Dermis blood vessel endothelial cell (primary cell): ENCODE data around the gene FRMD3. TPM values are rescaled to one million over a fixed set of nuclear protein-coding genes. Genes with fewer than 3 reads are reported as not detected.
A peak's percentile ranks its signal among the peaks of the same experiment; 100 is the strongest.
"Not testable (repeated sequence)": the region's sequence is repeated elsewhere in the genome, so short reads cannot be mapped to it uniquely, and the experiment has no call there.

Source experiments
- DNase-seq: peaks from one replicate; pipeline ENCODE4 v3.0.0; 2010
- total RNA-seq: library from RNA; depleted of rRNA; stranded (reverse); fragments of >200 nt; gene quantifications from 2 replicates; pipeline ENCODE4 v1.2.3, GENCODE V29; 2014

FRMD3 gene
- total RNA-seq, 1 donor from 2014 or later: 6.1 TPM

GRCh38 chr9:83521411-83521810 lies 16.8 kb downstream of the FRMD3 start:
- no peak for DNase-seq

GRCh38 chr9:83521011-83521410 lies 17.2 kb downstream of the FRMD3 start:
- no peak for DNase-seq

DNA sequence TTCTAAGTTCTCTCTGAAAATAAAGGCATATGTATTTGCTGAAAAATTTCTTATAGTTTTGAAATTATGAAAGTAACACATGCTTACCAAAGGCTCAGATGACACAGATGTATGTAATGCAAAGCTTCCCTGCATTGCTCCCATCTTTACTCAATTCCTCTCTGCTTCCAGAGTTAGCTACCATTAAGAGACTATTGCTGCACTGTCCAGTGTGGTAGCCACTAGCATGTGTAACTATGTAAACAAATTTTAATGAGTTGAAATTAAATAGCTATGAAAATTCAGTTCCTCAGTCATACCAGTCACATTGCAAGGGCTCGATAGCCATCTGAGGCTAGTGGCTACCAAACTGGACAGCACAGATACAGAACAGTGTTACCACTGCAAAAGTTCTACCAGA lies 17.9 kb downstream of the FRMD3 start:
- DNase-seq: no peak

DNA sequence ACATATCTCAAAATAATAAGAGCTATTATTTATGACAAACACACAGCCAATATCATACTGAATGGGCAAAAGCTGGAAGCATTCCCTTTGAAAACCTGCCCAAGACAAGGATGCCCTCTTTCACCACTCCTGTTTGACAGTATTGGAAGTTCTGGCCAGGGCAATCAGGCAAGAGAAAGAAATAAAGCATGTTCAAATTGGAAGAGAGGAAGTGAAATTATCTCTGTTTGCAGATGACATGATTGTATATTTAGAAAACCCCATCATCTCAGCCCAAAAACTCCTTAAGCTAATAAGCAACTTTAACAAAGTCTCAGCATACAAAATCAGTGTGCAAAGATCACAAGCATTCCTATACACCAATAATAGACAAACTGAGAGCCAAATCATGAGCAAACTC lies 20.2 kb downstream of the FRMD3 start:
- not testable (repeated sequence) for DNase-seq

- no peak for DNase-seq
Observed at GRCh38 chr9:83514767-83515166, 23.4 kb downstream of the FRMD3 start.

DNA sequence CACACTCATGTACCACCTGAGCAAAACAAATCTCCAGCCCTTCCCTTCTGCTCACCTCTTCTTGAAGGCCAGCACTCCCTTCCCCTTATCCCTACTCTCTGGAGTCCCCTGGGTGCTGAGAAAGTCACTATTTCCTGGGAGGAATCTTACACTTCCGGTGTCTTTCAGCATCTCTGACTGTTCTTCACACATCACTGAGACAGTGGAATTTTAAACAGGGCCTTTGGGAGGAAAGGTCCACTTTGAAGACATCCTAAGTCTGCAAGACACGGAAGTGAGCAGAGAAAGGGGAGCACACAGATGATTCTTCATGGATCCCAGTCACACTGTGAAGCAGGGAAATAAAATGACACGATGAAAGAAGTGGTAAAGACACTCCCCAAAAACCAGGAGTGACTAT lies 25.6 kb downstream of the FRMD3 start:
- no peak for DNase-seq

GRCh38 chr9:83511051-83511450 lies 27.1 kb downstream of the FRMD3 start:
- peak; percentile 82 for DNase-seq

GRCh38 chr9:83509402-83509801 lies 28.8 kb downstream of the FRMD3 start:
- peak; percentile 3 for DNase-seq

DNA sequence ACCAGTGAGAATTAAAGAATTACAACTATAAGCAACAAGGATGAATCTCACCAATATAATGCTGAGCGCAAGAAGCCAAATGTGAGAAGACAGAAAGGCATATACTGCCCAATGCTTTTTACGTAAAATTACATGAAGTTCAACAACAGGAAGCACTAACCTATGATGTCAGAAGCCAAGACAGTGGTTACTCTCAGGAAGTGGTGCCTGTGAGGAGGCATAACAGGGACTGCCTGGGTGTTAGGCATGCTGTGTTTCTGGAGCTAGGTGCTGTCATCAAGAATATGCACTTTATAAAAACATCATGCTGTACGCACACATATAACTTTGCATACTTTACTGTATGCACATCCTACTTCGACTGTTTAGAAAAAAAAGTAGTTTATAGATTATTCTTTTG lies 30.1 kb downstream of the FRMD3 start:
- DNase-seq: peak; percentile 15

GRCh38 chr9:83505282-83505681 lies 32.9 kb downstream of the FRMD3 start:
- DNase-seq: no peak

- DNase-seq: no peak
Observed at GRCh38 chr9:83503866-83504265, 34.3 kb downstream of the FRMD3 start.

DNA sequence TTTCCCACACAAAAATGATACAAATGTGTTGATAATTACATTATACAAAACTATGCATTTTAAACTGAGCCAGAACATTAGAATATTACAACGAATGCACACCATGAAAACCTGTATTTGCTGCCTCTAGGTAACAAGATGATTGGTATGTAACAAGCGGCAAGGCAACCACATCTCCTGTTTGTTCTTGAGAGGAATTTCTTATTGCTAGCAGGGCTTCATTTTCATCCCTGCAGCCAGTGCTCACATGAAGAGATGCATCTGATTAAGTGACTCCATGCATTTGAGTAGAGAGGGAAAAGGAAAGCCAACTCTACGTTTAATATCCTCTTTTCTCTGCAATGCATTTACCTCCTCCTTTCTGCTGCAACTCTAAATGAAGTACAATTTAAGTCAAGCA lies 36.6 kb downstream of the FRMD3 start:
- DNase-seq: no peak

- DNase-seq: no peak
Observed at GRCh38 chr9:83497441-83497840, 40.8 kb downstream of the FRMD3 start.

- no peak for DNase-seq
Observed at GRCh38 chr9:83491995-83492394, 46.2 kb downstream of the FRMD3 start.

DNA sequence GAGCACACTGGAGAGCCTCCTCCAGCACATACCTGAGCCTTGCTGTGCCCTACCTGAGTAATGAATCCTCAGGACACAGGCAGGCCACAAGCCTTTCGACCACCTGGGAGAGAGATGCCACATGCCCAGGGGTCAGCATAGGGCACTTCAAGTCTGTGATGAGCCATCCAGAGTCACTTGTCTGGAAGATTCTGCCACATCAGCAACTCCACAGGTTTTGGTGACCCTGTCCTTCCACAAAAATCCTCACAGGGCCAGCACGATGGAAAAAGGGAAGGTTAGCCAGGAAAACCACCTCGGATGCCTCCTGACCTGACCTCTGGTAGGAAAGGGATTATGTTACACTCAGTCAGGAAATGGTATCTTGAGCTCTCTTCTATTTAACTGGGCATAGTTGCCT lies 46.8 kb downstream of the FRMD3 start:
- DNase-seq: no peak

DNA sequence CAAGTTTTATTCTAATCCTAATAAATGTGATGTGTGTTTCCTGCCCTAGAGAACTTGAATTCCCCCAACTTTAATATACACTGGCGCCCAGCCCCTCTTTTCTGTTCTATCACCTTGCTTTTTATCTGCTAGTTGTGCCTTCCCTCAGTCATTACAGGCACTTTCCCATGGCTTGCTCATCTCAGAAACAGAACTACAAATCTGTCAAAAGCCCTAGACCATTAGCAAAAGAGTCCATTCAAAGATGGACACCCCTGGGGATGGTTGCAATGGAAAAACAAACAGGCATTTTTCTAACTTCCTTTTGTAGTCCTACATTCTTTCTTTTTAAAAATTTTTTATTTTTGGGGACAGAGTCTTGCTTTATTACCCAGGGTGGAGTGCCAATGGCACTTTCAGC lies 48.2 kb downstream of the FRMD3 start:
- DNase-seq: no peak

DNA sequence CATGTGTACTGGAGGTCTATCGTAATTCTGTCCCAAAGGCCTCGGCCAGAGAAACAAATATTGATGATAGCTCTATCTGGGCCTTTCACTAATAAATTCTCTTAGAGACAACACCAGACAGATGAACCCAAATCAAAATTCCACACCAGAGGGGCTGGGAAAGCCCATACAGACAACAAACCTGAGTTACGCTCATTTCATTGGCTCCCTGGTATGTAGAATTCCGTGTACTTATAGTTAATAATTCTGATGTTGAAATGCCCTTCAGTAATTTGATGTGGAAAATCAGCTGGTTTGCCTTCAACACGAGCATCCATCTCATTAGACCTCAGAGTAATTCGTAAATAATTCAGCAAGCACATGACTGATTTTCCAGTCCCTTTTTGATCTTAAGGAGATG lies 53.2 kb downstream of the FRMD3 start:
- DNase-seq: no peak

- no peak for DNase-seq
Observed at GRCh38 chr9:83483223-83483622, 55.0 kb downstream of the FRMD3 start.

DNA sequence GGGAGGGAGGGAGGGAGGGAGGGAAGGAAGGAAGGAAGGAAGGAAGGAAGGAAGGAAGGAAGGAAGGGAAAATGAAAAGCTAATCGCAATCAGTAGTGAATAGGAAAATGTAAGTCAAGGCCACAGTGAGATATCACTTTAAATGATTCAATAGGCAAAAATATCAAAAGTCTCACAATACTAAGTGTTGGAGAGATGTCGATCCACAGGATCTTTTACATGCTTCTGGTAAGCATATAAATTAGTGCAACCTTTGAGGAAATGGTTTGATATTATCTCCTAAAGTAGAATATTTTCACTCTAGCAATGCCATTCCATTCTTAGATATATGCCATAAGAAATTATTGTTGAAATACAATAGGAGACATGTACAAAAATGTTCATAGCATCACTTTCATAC lies 58.4 kb downstream of the FRMD3 start:
- no peak for DNase-seq

DNA sequence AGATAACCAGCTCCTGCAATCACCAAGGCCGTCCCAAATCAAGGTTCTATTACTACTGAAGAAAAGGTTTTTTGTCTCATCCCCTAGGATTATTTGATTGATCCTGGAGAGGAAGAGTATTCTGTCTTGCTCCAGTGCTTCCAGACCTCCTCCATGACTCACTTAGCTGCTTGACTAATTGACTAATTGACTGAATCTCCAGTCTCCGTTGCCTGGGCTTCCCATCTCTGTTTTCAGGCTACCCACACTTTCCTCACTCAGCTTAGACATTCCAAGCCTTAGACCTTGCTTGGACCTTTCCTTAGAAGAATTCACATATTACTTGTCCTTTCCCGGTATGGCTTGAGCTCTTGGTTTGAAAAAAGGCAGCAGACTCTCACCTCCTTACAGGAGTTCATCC lies 60.6 kb downstream of the FRMD3 start:
- no peak for DNase-seq

GRCh38 chr9:83477120-83477519 lies 61.1 kb downstream of the FRMD3 start:
- DNase-seq: no peak

DNA sequence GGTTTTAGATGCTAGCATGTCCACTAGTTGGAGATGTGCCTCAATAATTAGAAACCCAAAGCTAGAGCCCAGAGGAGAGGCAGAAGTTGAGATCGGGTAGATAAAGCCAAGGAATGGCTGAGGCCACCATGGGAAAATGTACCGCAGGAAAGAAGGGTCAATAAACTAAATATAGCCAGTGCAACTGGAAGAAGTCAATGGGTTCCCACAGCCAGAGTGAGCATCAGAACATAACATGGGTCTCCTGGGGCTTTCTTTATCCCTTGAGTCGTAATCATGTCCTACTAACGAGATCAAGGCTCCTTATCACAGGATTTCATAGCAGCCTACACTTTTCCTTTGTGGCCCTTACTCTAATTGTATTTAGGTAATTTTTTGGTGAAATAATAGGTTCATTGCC lies 61.7 kb downstream of the FRMD3 start:
- DNase-seq: no peak

- DNase-seq: no peak
Observed at GRCh38 chr9:83475741-83476140, 62.5 kb downstream of the FRMD3 start.

- DNase-seq: no peak
Observed at GRCh38 chr9:83474631-83475030, 63.6 kb downstream of the FRMD3 start.

DNA sequence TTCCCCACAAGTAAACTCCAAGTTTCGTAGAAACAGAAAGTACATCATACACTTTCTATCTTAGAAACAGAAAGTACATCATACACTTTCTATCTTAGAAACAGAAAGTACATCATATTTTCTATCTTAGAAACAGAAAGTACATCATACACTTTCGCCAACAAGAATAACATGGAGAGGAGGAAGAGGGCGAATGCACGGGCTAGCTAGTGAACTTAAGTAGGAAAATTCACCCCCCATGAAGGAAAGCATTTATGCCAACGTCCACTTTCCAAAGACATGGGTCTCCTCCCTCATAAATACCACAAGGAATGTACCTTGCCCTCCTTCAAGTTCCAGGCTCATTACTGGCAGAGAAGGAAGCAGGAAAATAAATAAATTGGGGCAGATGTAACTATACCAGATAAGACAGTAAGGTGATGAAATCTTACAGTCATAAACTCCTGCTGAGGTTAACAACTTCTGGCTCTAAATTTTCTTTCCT lies 64.7 kb downstream of the FRMD3 start:
- no peak for DNase-seq

GRCh38 chr9:83472764-83473163 lies 65.4 kb downstream of the FRMD3 start:
- DNase-seq: no peak
